Muscle layer of colon (tissue), 2 donors: ENCODE data around the gene CALD1.

Experiments used
- H3K27ac ChIP-seq: one replicate; pipeline ENCODE4 v1.7.0; 2013; ENCODE audit warnings: low read depth, mild to moderate bottlenecking, low read length, moderate library complexity
- H3K27me3 ChIP-seq, 2 donors: one replicate each; pipeline ENCODE4 v1.7.0; 2013; ENCODE audit warnings: low read length in 2 of 2, mild to moderate bottlenecking in 2 of 2; ENCODE audit not compliant: insufficient read depth in 2 of 2, control insufficient read depth in 1 of 2
- H3K36me3 ChIP-seq: one replicate; pipeline ENCODE4 v1.7.0; 2013; ENCODE audit warnings: mild to moderate bottlenecking, low read length; ENCODE audit not compliant: insufficient read depth
- H3K4me1 ChIP-seq: one replicate; pipeline ENCODE4 v1.7.0; 2013; ENCODE audit warnings: mild to moderate bottlenecking, low read length; ENCODE audit not compliant: insufficient read depth
- H3K4me3 ChIP-seq, 2 donors: one replicate each; pipeline ENCODE4 v1.7.0; 2013; ENCODE audit warnings: low read length in 2 of 2, low read depth in 1 of 2, mild to moderate bottlenecking in 1 of 2, moderate library complexity in 1 of 2
- H3K9ac ChIP-seq: one replicate; pipeline ENCODE4 v1.7.0; 2013; ENCODE audit warnings: low read length
- H3K9me3 ChIP-seq: one replicate; pipeline ENCODE4 v1.7.0; 2013; ENCODE audit warnings: mild to moderate bottlenecking, low read length
- donor health status: abdominal sarcoma.
- donor health status: Adenocarcinoma of cecum.

Gene CALD1

DNA sequence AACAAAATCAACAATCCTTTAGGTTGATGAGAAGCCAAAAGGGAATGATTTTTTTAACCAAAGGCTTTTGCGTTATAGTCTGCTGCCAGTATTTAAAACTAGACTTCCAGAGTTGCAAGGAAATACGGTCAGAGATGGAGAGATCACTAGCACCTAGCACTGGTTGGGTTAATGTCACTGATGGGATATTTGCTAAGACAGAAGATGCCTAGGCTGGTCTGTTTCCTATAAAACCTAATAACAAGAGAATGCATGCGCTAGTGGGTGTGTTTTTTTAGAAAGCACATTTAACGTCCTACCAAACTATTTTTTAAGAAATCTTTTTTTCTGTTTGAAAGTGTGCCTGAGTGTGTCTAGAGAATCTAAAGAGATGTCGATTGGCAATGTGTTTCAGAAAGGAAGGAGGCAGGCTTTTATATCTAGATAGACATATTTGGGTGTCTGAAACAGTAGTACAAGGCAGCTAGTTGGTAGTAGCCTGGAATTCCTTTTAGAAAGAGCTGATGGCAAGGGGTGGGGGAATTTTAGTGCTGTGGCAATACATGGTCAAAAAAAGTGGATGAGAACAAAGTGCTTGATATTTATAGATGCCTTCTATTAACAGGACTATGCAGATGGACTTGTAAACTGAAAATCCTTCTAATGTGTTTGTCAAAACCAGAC, 863 bp downstream of the CALD1 start:
- Histone ChIP-seq H3K27me3 (no peaks in the 10 kb centered on the region), H3K4me1 (peaks cover 32% of the 10 kb centered on the region), H3K27ac (peak overlapping the region; percentile 97), H3K9ac (peak overlapping the region; percentile 88), H3K9me3 (no peaks in the 10 kb centered on the region), H3K4me3 (peak overlapping the region; percentile 75 to 82), H3K36me3 (peaks cover 8% of the 10 kb centered on the region)

GRCh38 chr7:134781171-134781570, 1.7 kb downstream of the CALD1 start:
- no peaks in the 10 kb centered on the region for H3K27me3 ChIP-seq
- H3K27ac ChIP-seq, result peak overlapping the region; percentile 97
- peak overlapping the region; percentile 75 to 82 for H3K4me3 ChIP-seq
- peaks cover 39% of the 10 kb centered on the region for H3K4me1 ChIP-seq
- peak overlapping the region; percentile 88 for H3K9ac ChIP-seq
- H3K36me3 ChIP-seq, result peaks cover 13% of the 10 kb centered on the region
- H3K9me3 ChIP-seq, result no peaks in the 10 kb centered on the region

- Histone ChIP-seq H3K4me3 (peak overlapping the region; percentile 75 to 82), H3K27me3 (no peaks in the 10 kb centered on the region), H3K36me3 (peaks cover 13% of the 10 kb centered on the region), H3K9ac (peak overlapping the region; percentile 88), H3K4me1 (peaks cover 45% of the 10 kb centered on the region), H3K27ac (peak overlapping the region; percentile 97), H3K9me3 (no peaks in the 10 kb centered on the region)
These were observed 2.7 kb downstream of the CALD1 start for GRCh38 chr7:134782121-134782623.

GRCh38 chr7:134783294-134784069, 4.0 kb downstream of the CALD1 start:
- Histone ChIP-seq H3K9me3 (no peaks in the 10 kb centered on the region), H3K36me3 (peaks cover 13% of the 10 kb centered on the region), H3K27ac (peak overlapping the region; percentile 97), H3K4me1 (peaks cover 45% of the 10 kb centered on the region), H3K4me3 (peak overlapping the region; percentile 30 to 82), H3K9ac (peak overlapping the region; percentile 88), H3K27me3 (no peaks in the 10 kb centered on the region)

GRCh38 chr7:134784251-134785049, 5.0 kb downstream of the CALD1 start:
- Histone ChIP-seq H3K36me3 (peaks cover 13% of the 10 kb centered on the region), H3K9me3 (no peaks in the 10 kb centered on the region), H3K27me3 (no peaks in the 10 kb centered on the region), H3K4me3 (peak overlapping the region in 1 of 2 donors; percentile 4), H3K4me1 (peaks cover 50% of the 10 kb centered on the region), H3K9ac (no peak overlapping the region), H3K27ac (peak overlapping the region; percentile 97)

DNA sequence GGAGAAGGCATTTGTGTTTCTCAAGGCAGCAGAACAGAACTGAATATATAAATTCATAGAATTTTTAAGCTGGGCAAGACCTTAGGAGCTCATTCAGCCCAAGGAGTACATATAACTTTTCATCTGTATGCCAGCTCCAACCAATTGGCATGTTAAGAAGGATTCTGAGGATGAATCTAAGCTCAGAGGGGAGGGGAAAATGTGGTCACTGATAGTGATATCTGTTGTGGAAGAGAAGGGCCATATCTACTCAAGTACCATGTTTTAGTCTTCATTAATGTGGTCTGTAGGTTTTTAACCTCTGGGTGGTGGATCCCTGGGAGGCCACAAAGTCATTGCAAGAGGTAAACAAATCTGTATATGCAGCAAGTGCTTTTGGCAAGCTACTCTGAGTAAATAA, 6.4 kb downstream of the CALD1 start:
- H3K9me3 ChIP-seq, result no peaks in the 10 kb centered on the region
- H3K27me3 ChIP-seq, result no peaks in the 10 kb centered on the region
- no peak overlapping the region for H3K4me3 ChIP-seq
- peaks cover 13% of the 10 kb centered on the region for H3K36me3 ChIP-seq
- no peak overlapping the region for H3K27ac ChIP-seq
- H3K9ac ChIP-seq, result no peak overlapping the region
- peaks cover 61% of the 10 kb centered on the region for H3K4me1 ChIP-seq

DNA sequence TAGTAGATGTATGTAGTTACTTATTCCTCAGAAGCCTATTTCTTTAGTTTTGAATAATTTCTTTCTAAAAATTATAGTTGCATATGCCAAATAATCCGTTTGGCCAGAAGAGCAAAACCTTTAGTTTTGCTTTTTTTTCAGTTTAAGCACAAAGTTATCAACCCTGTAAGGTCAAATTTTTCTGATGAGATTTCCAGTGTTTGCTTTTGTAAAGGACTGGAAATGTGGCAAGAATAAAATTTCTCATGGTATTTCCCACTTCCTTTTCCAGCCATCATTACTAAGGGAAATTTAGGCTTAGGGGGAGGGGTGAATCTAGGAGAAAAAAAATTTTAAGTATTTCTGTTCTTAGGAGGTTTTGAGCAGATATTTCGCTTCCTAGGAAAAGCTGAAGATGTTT, 7.6 kb downstream of the CALD1 start:
- Histone ChIP-seq H3K4me3 (peak overlapping the region in 1 of 2 donors; percentile 41), H3K36me3 (peaks cover 13% of the 10 kb centered on the region), H3K4me1 (peaks cover 72% of the 10 kb centered on the region), H3K9ac (peak overlapping the region; percentile 47), H3K27me3 (no peaks in the 10 kb centered on the region), H3K9me3 (no peaks in the 10 kb centered on the region), H3K27ac (peak overlapping the region; percentile 54)

GRCh38 chr7:134787720-134788119, 8.3 kb downstream of the CALD1 start:
- no peaks in the 10 kb centered on the region for H3K9me3 ChIP-seq
- H3K4me3 ChIP-seq, result peak overlapping the region in 1 of 2 donors; percentile 41
- H3K27me3 ChIP-seq, result no peaks in the 10 kb centered on the region
- peak overlapping the region; percentile 54 for H3K27ac ChIP-seq
- peaks cover 13% of the 10 kb centered on the region for H3K36me3 ChIP-seq
- H3K9ac ChIP-seq, result peak overlapping the region; percentile 10
- H3K4me1 ChIP-seq, result peaks cover 77% of the 10 kb centered on the region

DNA sequence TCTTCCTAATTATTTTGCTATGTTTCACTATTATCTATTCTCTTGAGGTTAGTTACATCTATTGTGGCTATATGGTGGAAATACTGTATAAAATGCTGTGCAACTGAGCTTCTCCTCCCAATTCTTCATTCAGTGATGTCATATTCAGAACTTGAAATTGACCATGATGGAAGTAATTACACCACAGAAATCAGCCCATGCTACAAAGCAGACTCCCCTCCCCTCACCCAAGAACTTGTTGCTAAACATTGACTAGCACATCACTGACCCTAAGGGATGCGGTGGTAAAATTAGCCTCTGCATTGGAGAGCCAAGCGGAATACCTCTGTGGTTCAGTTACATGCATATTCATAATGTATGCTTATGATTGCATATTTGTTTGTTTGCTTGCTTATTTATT, 8.8 kb downstream of the CALD1 start:
- no peaks in the 10 kb centered on the region for H3K27me3 ChIP-seq
- H3K4me3 ChIP-seq, result no peak overlapping the region
- H3K27ac ChIP-seq, result peak overlapping the region; percentile 79
- H3K9ac ChIP-seq, result no peak overlapping the region
- H3K4me1 ChIP-seq, result peaks cover 81% of the 10 kb centered on the region
- no peaks in the 10 kb centered on the region for H3K9me3 ChIP-seq
- peaks cover 13% of the 10 kb centered on the region for H3K36me3 ChIP-seq

DNA sequence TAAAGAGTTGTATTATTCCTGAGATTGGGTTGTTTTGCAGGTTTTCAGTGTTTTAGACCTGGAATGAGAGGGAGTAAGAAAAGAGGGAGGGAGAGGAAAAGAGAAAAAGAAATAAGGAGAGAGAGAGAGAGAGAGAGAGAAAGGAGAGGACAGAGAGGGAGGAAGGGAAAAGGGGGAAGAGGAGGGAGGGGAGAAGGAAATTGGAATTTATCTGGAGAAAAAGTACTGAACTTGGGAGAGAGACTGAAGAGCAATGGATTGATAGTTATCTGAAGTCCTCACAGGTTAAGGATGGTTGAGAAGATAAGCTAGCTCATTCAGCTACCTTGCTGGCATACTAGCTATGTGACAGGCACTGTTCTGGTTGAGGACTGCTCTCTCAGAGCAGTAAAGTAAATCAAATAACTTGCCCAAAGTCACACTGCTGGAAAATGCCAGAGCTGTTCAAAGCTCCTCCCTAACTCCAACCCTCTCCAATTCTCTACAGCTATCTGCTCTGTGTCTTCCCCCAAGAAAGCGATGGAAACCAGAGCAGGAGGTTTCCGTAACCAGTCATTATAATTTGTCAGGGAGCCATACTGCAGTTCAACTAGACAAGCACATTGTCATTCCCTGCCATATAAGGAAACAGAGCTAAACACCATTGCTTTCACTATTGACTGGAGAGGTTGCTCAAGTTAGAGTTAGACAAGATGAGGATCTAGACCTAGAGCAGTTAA, 10.7 kb downstream of the CALD1 start:
- H3K36me3 ChIP-seq, result peaks cover 11% of the 10 kb centered on the region
- H3K4me1 ChIP-seq, result peaks cover 90% of the 10 kb centered on the region
- no peaks in the 10 kb centered on the region for H3K27me3 ChIP-seq
- H3K4me3 ChIP-seq, result peak overlapping the region in 1 of 2 donors; percentile 22
- peak overlapping the region; percentile 79 for H3K27ac ChIP-seq
- H3K9ac ChIP-seq, result peak overlapping the region; percentile 43
- H3K9me3 ChIP-seq, result no peaks in the 10 kb centered on the region
